Muscle of arm (tissue), 12 donors: Measurements from ENCODE around the gene CPNE4. TPM values are rescaled to one million over a fixed set of nuclear protein-coding genes. Genes with fewer than 3 reads are reported as not detected.
A peak's percentile ranks its signal among the peaks of the same experiment; 100 is the strongest.

Experiments
- DNase-seq: peaks from one replicate; pipeline ENCODE4 v3.0.0-alpha.2; 2013
- polyA plus RNA-seq, 12 donors: library from polyadenylated mRNA; unstranded; fragments of 120-200 nt; gene quantifications; one replicate each; pipeline ENCODE4 v1.2.1, GENCODE V29; 2013; ENCODE audit not compliant: insufficient read length in 12 of 12

Gene CPNE4
- polyA plus RNA-seq, 12 donors: 0.15 to 3.4 (median 0.37) TPM; not detected in 4

- no peak for DNase-seq
Observed at GRCh38 chr3:131602011-131602779, 432.6 kb downstream of the CPNE4 start.

GRCh38 chr3:131597816-131598215 is 437.0 kb downstream of the CPNE4 start:
- DNase-seq: no peak

GRCh38 chr3:131596884-131597283 is 437.9 kb downstream of the CPNE4 start:
- DNase-seq: no peak

GRCh38 chr3:131591394-131592014 is 443.3 kb downstream of the CPNE4 start:
- peak; percentile 18 for DNase-seq

GRCh38 chr3:131586277-131586676 is 448.5 kb downstream of the CPNE4 start:
- no peak for DNase-seq

GRCh38 chr3:131582438-131582837 is 452.4 kb downstream of the CPNE4 start:
- DNase-seq: no peak

- DNase-seq: no peak
Observed at GRCh38 chr3:131568460-131568859, 466.4 kb downstream of the CPNE4 start.

- DNase-seq: no peak
Observed at GRCh38 chr3:131564812-131565211, 470.0 kb downstream of the CPNE4 start.

- DNase-seq: no peak
Observed at GRCh38 chr3:131561511-131561910, 473.3 kb downstream of the CPNE4 start.

GRCh38 chr3:131560795-131561194 is 474.0 kb downstream of the CPNE4 start:
- no peak for DNase-seq

GRCh38 chr3:131555456-131555855 is 479.4 kb downstream of the CPNE4 start:
- DNase-seq: no peak

- DNase-seq: no peak
Observed at GRCh38 chr3:131553495-131554247, 481.1 kb downstream of the CPNE4 start.

- no peak for DNase-seq
Observed at GRCh38 chr3:131551761-131552160, 483.1 kb downstream of the CPNE4 start.

- DNase-seq: no peak
Observed at GRCh38 chr3:131550562-131551465, 484.0 kb downstream of the CPNE4 start.

GRCh38 chr3:131549340-131549739 is 485.5 kb downstream of the CPNE4 start:
- DNase-seq: no peak

- no peak for DNase-seq
Observed at GRCh38 chr3:131547585-131547984, 487.2 kb downstream of the CPNE4 start.

- no peak for DNase-seq
Observed at GRCh38 chr3:131546441-131546840, 488.4 kb downstream of the CPNE4 start.

GRCh38 chr3:131544557-131544956 is 490.3 kb downstream of the CPNE4 start:
- DNase-seq: no peak

- DNase-seq: peak; percentile 46
Observed at GRCh38 chr3:131543714-131544113, 491.1 kb downstream of the CPNE4 start.

- no peak for DNase-seq
Observed at GRCh38 chr3:131541288-131541687, 493.5 kb downstream of the CPNE4 start.

- no peak for DNase-seq
Observed at GRCh38 chr3:131540821-131541220, 494.0 kb downstream of the CPNE4 start.

GRCh38 chr3:131540143-131540542 is 494.7 kb downstream of the CPNE4 start:
- DNase-seq: no peak
